GM18519 (cell line): ENCODE data around the gene VAX1.
A peak's percentile ranks its signal among the peaks of the same experiment; 100 is the strongest.
"Not testable (repeated sequence)": the region's sequence is repeated elsewhere in the genome, so short reads cannot be mapped to it uniquely, and the experiment has no call there.

Experiments
- ATAC-seq: cut with Tn5 transposase; IDR thresholded peaks from one replicate; pipeline ENCODE4 v1.9.1; 2021; ENCODE audit warnings: mild to moderate bottlenecking, moderate library complexity; ENCODE audit not compliant: unreplicated experiment, low FRiP score

The VAX1 gene, protein sequence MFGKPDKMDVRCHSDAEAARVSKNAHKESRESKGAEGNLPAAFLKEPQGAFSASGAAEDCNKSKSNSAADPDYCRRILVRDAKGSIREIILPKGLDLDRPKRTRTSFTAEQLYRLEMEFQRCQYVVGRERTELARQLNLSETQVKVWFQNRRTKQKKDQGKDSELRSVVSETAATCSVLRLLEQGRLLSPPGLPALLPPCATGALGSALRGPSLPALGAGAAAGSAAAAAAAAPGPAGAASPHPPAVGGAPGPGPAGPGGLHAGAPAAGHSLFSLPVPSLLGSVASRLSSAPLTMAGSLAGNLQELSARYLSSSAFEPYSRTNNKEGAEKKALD

DNA sequence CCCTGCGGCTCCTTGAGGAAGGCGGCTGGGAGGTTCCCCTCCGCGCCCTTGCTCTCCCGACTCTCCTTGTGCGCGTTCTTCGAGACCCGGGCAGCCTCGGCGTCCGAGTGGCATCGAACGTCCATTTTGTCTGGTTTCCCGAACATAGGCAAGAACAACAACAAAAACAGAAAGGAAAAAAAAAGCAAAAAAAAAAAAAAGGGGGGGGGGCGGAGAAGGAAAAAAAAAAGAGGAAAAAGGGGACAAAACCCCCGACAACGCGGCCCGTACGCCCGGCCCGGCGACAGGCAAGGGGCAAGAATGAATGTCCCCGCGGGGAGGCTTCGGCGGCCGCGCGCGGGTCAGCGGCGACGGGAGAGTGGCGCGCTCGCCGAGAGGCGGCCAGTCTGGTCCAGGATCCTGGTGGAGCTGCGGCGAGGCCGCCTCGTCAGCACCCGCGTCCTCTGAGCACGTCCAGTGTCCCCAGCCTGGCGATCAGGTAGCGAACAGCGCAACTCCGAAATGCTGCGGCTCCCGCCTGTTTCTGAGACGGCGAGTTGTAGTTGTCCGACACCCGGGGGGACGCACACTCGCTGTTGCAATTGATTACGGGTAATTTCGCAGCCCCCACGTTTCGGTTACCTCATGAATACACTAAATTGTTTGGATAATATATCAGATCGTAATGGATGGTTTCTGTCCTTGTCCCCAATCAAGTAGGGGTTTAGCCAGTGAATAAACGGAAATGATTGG, at the start of gene VAX1:
TSS of gene VAX1 (minus strand) at position 360 of the 732 bp plus-strand sequence. CDS start at position 146, 214 bp downstream.
- ATAC-seq: no peak

GRCh38 chr10:117186832-117187615, 49.0 kb upstream of the VAX1 start:
- no peak for ATAC-seq

DNA sequence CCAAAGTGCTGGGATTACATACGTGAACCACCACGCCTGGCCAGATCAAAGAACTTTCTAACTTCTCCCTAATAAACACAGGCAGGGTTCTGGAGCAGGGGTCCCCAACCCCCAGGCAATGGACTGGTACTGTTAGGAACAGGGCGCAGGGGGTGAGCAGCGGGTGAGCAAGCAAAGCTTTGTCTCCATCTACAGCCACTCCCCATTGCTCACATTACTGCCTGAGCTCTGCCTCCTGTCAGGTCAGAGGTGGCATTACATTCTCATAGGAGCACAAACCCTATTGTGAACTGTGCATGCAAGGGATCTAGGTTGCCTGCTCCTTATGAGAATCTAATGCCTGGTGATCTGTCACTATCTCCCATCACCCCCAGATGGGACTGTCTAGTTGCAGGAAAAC, 47.7 kb upstream of the VAX1 start:
- not testable (repeated sequence) for ATAC-seq

- ATAC-seq: no peak
Measured at GRCh38 chr10:117184821-117185220, 46.8 kb upstream of the VAX1 start.

DNA sequence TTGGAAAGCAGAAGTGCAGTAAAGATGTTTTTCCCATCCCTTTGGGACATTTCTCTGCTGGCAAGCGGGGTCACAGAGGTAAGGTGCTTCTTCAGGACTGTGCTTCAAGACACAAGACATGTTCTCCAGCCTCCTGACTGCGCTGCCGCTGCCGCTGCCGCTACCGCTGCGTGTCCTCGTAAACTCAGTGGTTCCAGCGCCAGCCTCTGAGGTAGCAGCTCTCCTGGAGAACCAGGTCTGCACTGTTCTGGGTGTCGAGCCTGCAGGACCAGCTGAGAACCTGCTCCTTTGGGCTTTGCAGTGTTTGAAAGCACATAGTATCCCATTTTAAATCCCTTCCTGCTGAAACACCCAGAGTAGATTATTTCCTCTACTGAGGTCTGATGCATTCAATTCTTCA, 46.2 kb upstream of the VAX1 start:
- ATAC-seq: no peak

GRCh38 chr10:117178190-117178589, 40.1 kb upstream of the VAX1 start:
- ATAC-seq: no peak

GRCh38 chr10:117175901-117176534, 37.9 kb upstream of the VAX1 start:
- ATAC-seq: peak; percentile 47

- peak; percentile 25 for ATAC-seq
Measured at GRCh38 chr10:117175215-117175900, 37.3 kb upstream of the VAX1 start.

DNA sequence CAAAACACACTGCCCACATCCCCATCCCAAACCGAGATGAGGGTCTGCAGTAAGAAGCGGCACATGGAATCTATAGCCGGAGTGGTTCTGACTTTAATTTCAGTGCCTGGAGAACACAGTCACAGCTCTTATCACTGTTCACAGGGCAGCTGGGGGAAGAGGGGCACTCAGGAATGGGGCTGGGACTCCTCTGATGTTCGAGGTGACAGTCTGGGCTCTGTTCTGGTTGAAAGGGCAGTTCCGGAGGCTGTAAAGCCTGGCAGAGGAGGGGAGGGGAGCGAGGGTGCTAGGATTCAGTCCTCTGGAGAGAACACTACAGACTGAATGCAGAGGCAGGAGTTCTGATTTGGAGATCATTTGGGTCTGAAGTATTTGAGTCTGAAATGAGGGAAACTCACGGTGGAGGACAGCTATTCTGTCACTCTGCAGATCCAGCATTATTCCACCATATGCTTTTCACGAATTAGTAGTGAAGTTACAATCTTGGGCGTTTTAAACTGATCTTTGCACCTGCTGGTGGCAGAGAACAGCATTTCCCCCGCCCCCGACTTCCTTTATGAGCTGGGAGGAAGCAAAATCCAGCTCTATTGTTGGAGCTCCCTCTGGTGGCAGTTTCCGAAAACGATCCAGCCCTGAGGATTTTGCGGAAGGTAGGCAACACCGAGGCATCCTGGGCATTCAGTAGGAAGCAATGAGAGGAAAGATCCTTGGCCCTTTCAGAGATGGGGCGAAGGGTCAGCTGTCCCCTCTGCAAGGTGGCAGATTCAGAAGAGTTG, 36.6 kb upstream of the VAX1 start:
- ATAC-seq: peak; percentile 60

- ATAC-seq: no peak
Measured at GRCh38 chr10:117170244-117170643, 32.2 kb upstream of the VAX1 start.

- no peak for ATAC-seq
Measured at GRCh38 chr10:117169480-117169879, 31.4 kb upstream of the VAX1 start.

- no peak for ATAC-seq
Measured at GRCh38 chr10:117168729-117169128, 30.7 kb upstream of the VAX1 start.

DNA sequence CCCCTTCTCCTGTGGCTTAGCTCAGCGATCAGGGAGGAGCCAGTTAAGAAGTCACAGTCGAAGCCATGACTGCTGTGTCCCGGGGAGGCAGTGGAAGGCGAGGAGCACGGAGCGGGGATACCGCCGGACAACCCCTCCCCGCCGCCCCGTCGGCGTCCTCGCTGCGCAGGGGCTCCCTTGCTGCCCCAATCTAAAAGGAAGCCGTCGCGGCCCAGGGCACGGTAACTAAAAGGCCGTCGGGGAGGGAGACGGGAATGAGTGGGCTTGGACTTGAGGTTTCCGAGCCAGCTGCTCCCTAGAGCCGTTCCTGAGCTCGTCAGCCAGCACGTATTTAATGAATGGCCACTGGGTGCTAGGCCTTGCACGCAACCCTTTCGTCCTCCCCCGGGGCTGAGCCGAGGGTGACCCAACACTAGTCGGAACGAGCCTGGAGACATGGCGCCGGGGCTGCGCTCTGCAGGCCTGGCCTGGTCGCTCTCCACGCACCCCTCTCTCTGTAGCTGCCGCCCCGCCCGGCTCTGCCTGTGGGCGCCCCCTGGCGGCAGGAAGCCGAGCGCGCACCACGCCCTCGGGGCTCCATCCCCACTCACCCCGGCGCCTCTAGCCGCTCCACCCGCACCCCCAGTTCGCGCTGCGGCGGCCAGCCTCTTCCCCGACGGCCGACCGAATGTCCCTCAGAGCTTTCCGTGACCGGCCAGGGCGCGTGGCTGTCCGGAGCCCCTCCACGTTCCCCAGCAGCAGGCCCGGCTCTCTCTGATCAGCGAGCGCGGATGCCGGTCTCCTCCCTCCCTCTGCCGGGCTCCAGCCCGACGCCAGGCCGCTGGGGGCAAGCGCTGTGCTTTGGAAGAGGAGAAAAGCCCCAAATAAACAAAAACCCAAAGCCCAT, 30.0 kb upstream of the VAX1 start:
- peak; percentile 98 for ATAC-seq

DNA sequence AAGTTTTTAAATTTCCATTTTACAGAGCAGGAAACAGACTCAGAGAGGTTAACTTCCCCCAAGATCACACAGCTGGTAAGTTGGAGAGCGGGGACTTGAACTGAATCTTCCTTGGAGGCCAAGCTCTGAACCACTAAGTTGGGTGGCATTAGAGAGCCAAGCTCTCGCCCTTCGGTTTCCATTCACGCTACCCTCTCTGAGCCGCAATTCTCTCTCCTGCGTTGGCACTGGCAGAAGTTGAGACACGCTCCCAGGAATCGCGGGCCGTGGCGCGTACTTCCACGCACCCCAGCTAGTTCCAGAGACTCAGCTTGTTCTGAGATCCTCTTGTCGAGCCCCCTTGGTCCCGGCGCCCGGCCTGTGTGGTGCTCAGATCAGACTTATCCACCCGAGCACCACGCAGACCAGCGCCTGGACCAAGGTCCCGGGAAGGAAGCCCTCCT, 29.3 kb upstream of the VAX1 start:
- ATAC-seq: no peak

- no peak for ATAC-seq
Measured at GRCh38 chr10:117166418-117167345, 28.6 kb upstream of the VAX1 start.

DNA sequence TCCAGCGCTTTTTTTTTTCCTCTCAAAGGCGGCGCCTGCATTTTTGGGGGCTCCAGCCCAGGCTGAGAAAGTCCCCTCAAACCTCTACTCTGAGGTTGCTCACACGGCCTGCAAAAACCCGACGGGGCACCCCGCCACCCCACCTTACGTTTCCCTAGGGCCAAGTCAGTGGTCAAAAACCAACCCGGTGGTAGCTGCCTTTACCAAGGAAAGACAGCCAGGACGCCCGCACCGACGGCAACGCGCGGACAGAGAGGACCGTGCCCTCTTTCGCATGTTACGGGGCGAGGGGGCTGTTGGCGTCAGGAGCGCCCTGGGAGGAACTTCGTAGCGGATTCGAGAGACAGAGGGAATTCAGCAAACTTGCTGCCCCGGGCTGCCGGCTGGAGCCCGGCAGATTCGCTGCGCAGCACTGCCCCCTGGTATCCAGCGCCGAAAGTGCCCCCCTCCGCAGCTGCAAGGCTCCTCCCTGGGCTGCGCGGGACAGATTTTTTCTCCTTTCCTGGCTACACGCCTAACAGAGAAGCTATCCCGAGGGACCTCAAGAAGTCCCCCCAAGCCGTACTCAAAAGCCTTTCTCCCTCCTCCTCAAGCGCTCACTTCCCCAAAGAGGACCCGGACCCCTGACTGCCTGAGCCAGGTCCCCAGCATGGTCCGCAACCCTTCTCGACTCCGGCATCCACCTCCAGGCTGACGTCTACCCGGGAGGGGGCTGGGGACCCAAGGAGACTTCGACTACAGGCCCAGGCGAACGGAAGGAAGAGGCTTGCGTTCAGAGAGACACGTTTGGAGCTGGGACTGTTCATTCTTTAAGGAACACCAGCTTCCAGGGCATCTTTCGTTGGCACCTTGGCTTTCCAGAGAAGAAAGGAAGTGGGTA, 27.7 kb upstream of the VAX1 start:
- no peak for ATAC-seq
